Measurements from ENCODE around the gene BCL7C. TPM values are rescaled to one million over a fixed set of nuclear protein-coding genes. Genes with fewer than 3 reads are reported as not detected.

BCL7C gene
- total RNA-seq, 1 experiment from 2014 or later: 44.9 TPM

- Histone ChIP-seq H2AFZ (ENCODE audit: low read depth, low read length, poor library complexity, severe bottlenecking) (peak overlapping the region; percentile 24), H3K4me3 (replicated peaks in 1 of 2; ENCODE audit: low read depth in 1 of 2, low read length in 2 of 2) (peak overlapping the region; percentile 62 to 97), H3K4me2 (ENCODE audit: low read length) (peak overlapping the region; percentile 95), H3K27ac (ENCODE audit: low read depth, low read length) (peak overlapping the region; percentile 92), H3K79me2 (ENCODE audit: insufficient read depth, low read length) (peaks cover 10% of the 10 kb centered on the region; the same call in 1 of the 2 replicates), H3K9me3 (ENCODE audit: control insufficient read depth in 1 of 2, insufficient read depth in 1 of 2, low read depth in 1 of 2, low read length in 2 of 2) (no peaks in the 10 kb centered on the region), H3K4me1 (ENCODE audit: control insufficient read depth in 1 of 2, insufficient read depth in 2 of 2, low read length in 2 of 2) (peaks cover 10 to 17% of the 10 kb centered on the region in 2 experiments; a peak in 3 of 4 replicates), H4K20me1 (ENCODE audit: insufficient read depth) (no peaks in the 10 kb centered on the region), H3K27me3 (ENCODE audit: insufficient read depth, low read length) (no peaks in the 10 kb centered on the region), H3K9me2 (ENCODE audit: insufficient read depth) (no peaks in the 10 kb centered on the region), H3K9ac (ENCODE audit: low read length) (peak overlapping the region; percentile 63), H3K36me3 (ENCODE audit: control insufficient read depth in 1 of 2, insufficient read depth in 2 of 2, low read length in 2 of 2) (peaks cover 0 to 3% of the 10 kb centered on the region in 2 experiments; a peak in 1 of 4 replicates)
- no TSS peak for BruUV-seq (replicated peaks)
- TF ChIP-seq CTCF (IDR thresholded peaks at IDR 0.05 in 2 of 3, conservative IDR thresholded peaks at IDR 0.05 in 1 of 3; ENCODE audit: borderline replicate concordance in 1 of 3, insufficient read depth in 1 of 3, low read depth in 2 of 3, low read length in 2 of 3) (peak in 2 of 3 experiments; percentile 91; a peak in 4 of 6 replicates), CEBPB (IDR thresholded peaks at IDR 0.05; ENCODE audit: low read depth) (no peak), ELF1 (IDR thresholded peaks at IDR 0.05; ENCODE audit: borderline replicate concordance, low read depth) (no peak), REST (IDR thresholded peaks at IDR 0.05; ENCODE audit: low read depth) (no peak), POLR2A (IDR thresholded peaks at IDR 0.05; ENCODE audit: borderline replicate concordance, extremely low read depth, insufficient read depth, insufficient read length) (no peak), POLR2AphosphoS5 (IDR thresholded peaks at IDR 0.05; ENCODE audit: low read depth, low read length) (peak; percentile 31; the same call in 1 of the 2 replicates), SP1 (IDR thresholded peaks at IDR 0.05; ENCODE audit: low read depth) (no peak), EZH2phosphoT487 (IDR thresholded peaks at IDR 0.05; ENCODE audit: borderline replicate concordance) (no peak), EZH2 (IDR thresholded peaks at IDR 0.05) (no peak), YY1 (IDR thresholded peaks at IDR 0.05; ENCODE audit: extremely low read depth, insufficient replicate concordance, low read depth, low read length) (no peak), SRF (IDR thresholded peaks at IDR 0.05; ENCODE audit: low read depth) (no peak), SIN3A (IDR thresholded peaks at IDR 0.05; ENCODE audit: low read depth) (no peak), CBX3 (IDR thresholded peaks at IDR 0.05; ENCODE audit: low read depth) (no peak), EGR1 (IDR thresholded peaks at IDR 0.05; ENCODE audit: low read depth) (no peak), RAD21 (IDR thresholded peaks at IDR 0.05; ENCODE audit: low read depth) (no peak)
- ATAC-seq (peak; percentile 37), DNase-seq (ENCODE audit: low read depth, low spot score) (peak; percentile 81)
- ChIA-PET CTCF (interaction anchor here (1.0 kb wide), 1 partner anchor 19 kb away, joined by 4 read pairs; no protein-coding TSS in a partner anchor), RAD21 (ENCODE audit: low non-redundant PET in 1 of 2, low total read pairs in 2 of 2, uncharacterized antibody in 2 of 2, unreplicated experiment in 2 of 2) (no interaction called here), POLR2A (no interaction called here)
- intact Hi-C loops (cut with micrococcal nuclease): loop anchor here (1.0 to 5.0 kb wide), 8 partner anchors 25 to 475 kb away; partner anchors contain the start of genes CTF1, PRR14, SEPHS2 and ZNF629
These were observed 28.0 kb upstream of the BCL7C start for GRCh38 chr16:30921748-30922419.

Data from HCT116 (cell line).